NT2/D1 (cell line): ENCODE measurements around the gene ACOX3.

Source experiments
- DNase-seq: peaks from one replicate; pipeline ENCODE4 v3.0.0-alpha.2; 2011; ENCODE audit warnings: low read depth, low spot score
- H3K27me3 ChIP-seq: 2 replicates; pipeline ENCODE4 v1.6.0; 2011; ENCODE audit warnings: mild to moderate bottlenecking; ENCODE audit not compliant: insufficient read length, insufficient read depth
- H3K36me3 ChIP-seq: 2 replicates; pipeline ENCODE4 v1.6.1; 2011; ENCODE audit warnings: mild to moderate bottlenecking, low read length, mixed read lengths; ENCODE audit not compliant: insufficient read depth, insufficient read length
- H3K4me1 ChIP-seq: 2 replicates; pipeline ENCODE4 v1.5.1; 2011; ENCODE audit not compliant: insufficient read depth, insufficient read length
- H3K4me3 ChIP-seq: 2 replicates; pipeline ENCODE4 v1.5.1; 2011; ENCODE audit warnings: low read depth; ENCODE audit not compliant: insufficient read length
- H3K9ac ChIP-seq: 2 replicates; pipeline ENCODE4 v1.6.0; 2011; ENCODE audit warnings: low read depth; ENCODE audit not compliant: insufficient read length
- H3K9me3 ChIP-seq: 2 replicates; pipeline ENCODE4 v1.5.1; 2011; ENCODE audit warnings: mild to moderate bottlenecking, low read length; ENCODE audit not compliant: insufficient read depth
- SUZ12 ChIP-seq: IDR thresholded peaks from 2 replicates; pipeline ENCODE4 v1.6.1; 2011; ENCODE audit not compliant: insufficient read length, insufficient read depth; ENCODE audit errors: extremely low read depth
- YY1 ChIP-seq: IDR thresholded peaks from 2 replicates; pipeline ENCODE4 v1.6.1; 2011; ENCODE audit not compliant: insufficient read length, insufficient read depth
- ZNF274 ChIP-seq: IDR thresholded peaks from 2 replicates; pipeline ENCODE4 v1.6.1; 2011; ENCODE audit warnings: mild to moderate bottlenecking, low read depth, low read length

Gene ACOX3

DNA sequence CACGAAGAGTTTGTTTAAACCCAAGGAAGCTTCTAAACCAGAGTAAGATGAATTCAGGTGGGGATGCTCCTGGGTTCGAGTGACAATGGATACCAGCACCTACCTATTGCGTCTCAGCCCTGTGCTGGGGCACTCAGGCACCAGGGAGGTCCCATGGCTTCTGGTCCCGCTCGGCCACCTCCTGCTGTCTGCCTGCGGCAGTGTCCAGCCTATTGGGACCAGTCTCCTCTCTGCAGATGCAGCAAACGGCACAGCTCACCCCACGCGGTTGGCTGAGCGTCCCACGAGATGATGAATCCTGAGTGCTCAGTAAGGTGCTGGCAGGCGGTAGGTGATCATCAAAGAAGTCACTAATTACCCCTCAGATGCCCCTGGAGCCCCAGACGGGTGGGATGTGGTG, 75.2 kb downstream of the ACOX3 start:
- H3K4me3 ChIP-seq = no peak overlapping the region
- no peaks in the 10 kb centered on the region for H3K27me3 ChIP-seq
- H3K9ac ChIP-seq = no peak overlapping the region
- no peak for DNase-seq
- peaks cover 5% of the 10 kb centered on the region for H3K4me1 ChIP-seq
- TF ChIP-seq SUZ12 (no peak), YY1 (no peak), ZNF274 (no peak)
- H3K9me3 ChIP-seq = peaks cover 15% of the 10 kb centered on the region
- H3K36me3 ChIP-seq = peaks cover 13% of the 10 kb centered on the region

DNA sequence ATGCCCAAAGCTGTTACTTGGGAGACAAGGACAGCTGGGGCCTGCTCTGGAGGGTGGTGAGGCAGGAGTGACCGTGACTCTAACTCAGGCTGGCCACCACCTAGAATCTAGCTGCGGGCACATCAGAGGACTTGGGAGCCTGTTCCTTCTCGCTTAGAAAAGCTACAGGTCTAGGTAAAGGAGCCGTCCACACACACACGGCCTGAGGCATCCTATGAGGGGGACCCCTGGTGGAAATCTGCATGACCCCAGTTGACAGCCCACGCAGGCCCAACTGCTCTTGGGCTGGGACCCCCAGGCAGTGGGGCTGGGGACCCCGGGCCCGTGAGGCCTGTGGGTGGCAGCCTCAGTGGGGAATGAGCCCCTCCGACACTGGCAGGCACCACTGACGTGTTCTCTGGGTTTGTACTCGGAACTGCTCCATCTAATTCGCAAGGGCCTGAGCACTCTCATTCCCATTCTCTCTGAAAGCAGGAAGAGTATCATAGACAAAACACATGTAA, 75.6 kb downstream of the ACOX3 start:
- Histone ChIP-seq H3K9ac (no peak overlapping the region), H3K4me1 (peaks cover 4% of the 10 kb centered on the region)

GRCh38 chr4:8364141-8364540, 76.4 kb downstream of the ACOX3 start:
- Histone ChIP-seq H3K4me3 (no peak overlapping the region), H3K9ac (no peak overlapping the region), H3K4me1 (peaks cover 2% of the 10 kb centered on the region), H3K27me3 (no peaks in the 10 kb centered on the region), H3K9me3 (peaks cover 15% of the 10 kb centered on the region), H3K36me3 (peaks cover 13% of the 10 kb centered on the region)
- TF ChIP-seq YY1 = no peak
- no peak for TF ChIP-seq SUZ12
- TF ChIP-seq ZNF274 = no peak
- DNase-seq = no peak

More for the DNA sequence above, 75.6 kb downstream of the ACOX3 start:
- H3K36me3 ChIP-seq = peaks cover 13% of the 10 kb centered on the region
- peaks cover 15% of the 10 kb centered on the region for H3K9me3 ChIP-seq
- no peak for DNase-seq
- no peak overlapping the region for H3K4me3 ChIP-seq
- TF ChIP-seq SUZ12 (no peak), ZNF274 (no peak), YY1 (no peak)
- H3K27me3 ChIP-seq = no peaks in the 10 kb centered on the region

DNA sequence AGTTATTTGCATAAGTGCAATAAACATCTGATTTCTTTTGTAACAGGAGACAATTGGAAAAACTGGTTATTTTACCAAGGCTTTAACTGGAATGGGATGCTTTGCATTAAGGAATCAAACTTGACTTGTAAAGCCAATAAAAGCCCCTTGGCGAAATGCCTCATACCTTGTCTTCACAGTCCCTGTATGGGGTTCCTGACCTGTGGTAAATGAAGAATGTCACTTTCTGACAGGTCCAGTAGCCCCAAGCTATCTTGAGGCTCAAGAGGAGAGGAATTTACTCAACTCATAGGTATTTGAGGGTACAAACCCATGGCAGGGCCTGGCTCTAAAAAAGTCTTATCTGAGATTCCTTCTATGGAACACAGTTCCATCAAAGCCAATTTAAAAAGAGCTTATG, 78.0 kb downstream of the ACOX3 start:
- H3K4me3 ChIP-seq = no peak overlapping the region
- H3K9me3 ChIP-seq = peaks cover 15% of the 10 kb centered on the region
- peaks cover 2% of the 10 kb centered on the region for H3K4me1 ChIP-seq
- DNase-seq = no peak
- H3K27me3 ChIP-seq = no peaks in the 10 kb centered on the region
- TF ChIP-seq YY1 (no peak), SUZ12 (no peak), ZNF274 (no peak)
- H3K9ac ChIP-seq = no peak overlapping the region
- H3K36me3 ChIP-seq = peaks cover 13% of the 10 kb centered on the region

DNA sequence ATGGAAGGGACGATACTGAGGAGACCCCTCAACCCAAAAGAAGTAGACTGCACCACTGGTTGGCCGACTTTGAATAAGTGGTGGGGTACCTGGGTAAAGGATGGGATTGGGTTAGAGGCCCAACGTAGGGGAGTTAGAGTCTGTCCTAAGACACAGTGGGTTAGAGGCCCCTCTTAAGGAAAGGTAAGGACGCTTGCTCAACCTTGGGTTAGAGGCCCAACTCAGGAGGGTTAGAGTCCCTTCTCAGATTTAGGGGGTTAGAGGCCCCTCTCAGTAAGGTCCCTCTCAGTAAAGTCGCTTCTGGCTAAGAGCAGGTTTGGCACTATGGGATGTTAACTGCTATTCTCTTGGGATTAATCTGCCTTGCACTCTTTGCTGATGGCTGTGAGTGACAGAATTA, 81.3 kb downstream of the ACOX3 start:
- H3K4me3 ChIP-seq = no peak overlapping the region
- peaks cover 6% of the 10 kb centered on the region for H3K27me3 ChIP-seq
- H3K9ac ChIP-seq = no peak overlapping the region
- DNase-seq = no peak
- H3K9me3 ChIP-seq = peaks cover 17% of the 10 kb centered on the region
- peaks cover 6% of the 10 kb centered on the region for H3K4me1 ChIP-seq
- H3K36me3 ChIP-seq = peaks cover 2% of the 10 kb centered on the region
- TF ChIP-seq YY1 (no peak), SUZ12 (no peak), ZNF274 (no peak)

- no peak for DNase-seq
- H3K9ac ChIP-seq = no peak overlapping the region
These were observed 83.7 kb downstream of the ACOX3 start for GRCh38 chr4:8356856-8357255.

GRCh38 chr4:8355864-8356565, 84.5 kb downstream of the ACOX3 start:
- TF ChIP-seq YY1 (no peak), ZNF274 (no peak), SUZ12 (no peak)

More at GRCh38 chr4:8356856-8357255, 83.7 kb downstream of the ACOX3 start:
- peaks cover 19% of the 10 kb centered on the region for H3K4me1 ChIP-seq
- H3K4me3 ChIP-seq = no peak overlapping the region
- H3K27me3 ChIP-seq = peaks cover 6% of the 10 kb centered on the region
- no peak for TF ChIP-seq YY1
- TF ChIP-seq ZNF274 = no peak
- no peak for TF ChIP-seq SUZ12
- no peaks in the 10 kb centered on the region for H3K36me3 ChIP-seq
- peaks cover 10% of the 10 kb centered on the region for H3K9me3 ChIP-seq

More at GRCh38 chr4:8355864-8356565, 84.5 kb downstream of the ACOX3 start:
- no peak for DNase-seq
- Histone ChIP-seq H3K4me1 (peaks cover 23% of the 10 kb centered on the region), H3K4me3 (no peak overlapping the region), H3K36me3 (no peaks in the 10 kb centered on the region), H3K9me3 (peaks cover 4% of the 10 kb centered on the region; the same call in 1 of the 2 replicates), H3K27me3 (peaks cover 6% of the 10 kb centered on the region), H3K9ac (no peak overlapping the region)
